Measurements from ENCODE around the gene TSPEAR. TPM values are rescaled to one million over a fixed set of nuclear protein-coding genes. Genes with fewer than 3 reads are reported as not detected.

The TSPEAR gene
- polyA plus RNA-seq, 1 of the 3 experiments (the other 2 are of a cell fraction): 0.08 TPM

GRCh38 chr21:44729336-44730027 is 18.1 kb upstream of the TSPEAR start:
- POLR2A ChIA-PET: no interaction called here
- 57% methylated on average over 13 of the region's 23 CpGs for WGBS (ENCODE audit: low lambda C conversion rate)
- no peaks in the 10 kb centered on the region for H3F3A ChIP-seq (replicated peaks; ENCODE audit: insufficient read depth)
- H2AFZ ChIP-seq (ENCODE audit: low read depth): no peak overlapping the region
- no peak overlapping the region for H3K9ac ChIP-seq
- no peak for TF ChIP-seq NRF1 (IDR thresholded peaks at IDR 0.05; ENCODE audit: low read depth, low read length)
- no peak for TF ChIP-seq FOXM1 (IDR thresholded peaks at IDR 0.05; ENCODE audit: low read depth)
- no peak for TF ChIP-seq CHD2 (IDR thresholded peaks at IDR 0.05; ENCODE audit: low read length, partially characterized antibody)
- TF ChIP-seq EZH2phosphoT487 (IDR thresholded peaks at IDR 0.05; ENCODE audit: borderline replicate concordance, low read depth): no peak
- TF ChIP-seq IRF3 (IDR thresholded peaks at IDR 0.05; ENCODE audit: low read depth, low read length): no peak
- no peak for TF ChIP-seq POLR2AphosphoS5 (IDR thresholded peaks at IDR 0.05; ENCODE audit: low read depth, low read length)
- TF ChIP-seq TCF12 (IDR thresholded peaks at IDR 0.05): no peak
- no peak for TF ChIP-seq EP300 (IDR thresholded peaks at IDR 0.05; ENCODE audit: borderline replicate concordance in 1 of 2, low read depth in 1 of 2, low read length in 1 of 2)
- TF ChIP-seq CTCF (IDR thresholded peaks at IDR 0.05): no peak
- no peak for TF ChIP-seq REST (IDR thresholded peaks at IDR 0.05; ENCODE audit: low read depth, low read length)
- TF ChIP-seq GATA2 (CRISPR knock-in tag; IDR thresholded peaks at IDR 0.05): no peak
- H3K4me3 ChIP-seq (ENCODE audit: low read depth in 2 of 2, low read length in 1 of 2): no peak overlapping the region
- H3K4me2 ChIP-seq: no peak overlapping the region
- DNase-seq: no peak
- H3K27ac ChIP-seq (ENCODE audit: low read depth in 2 of 2, low read length in 1 of 2): no peak overlapping the region
- no peaks in the 10 kb centered on the region for H3K9me2 ChIP-seq
- H4K20me1 ChIP-seq (ENCODE audit: insufficient read depth): no peaks in the 10 kb centered on the region
- CTCF ChIA-PET: interaction anchor here (0.6 kb wide), 1 partner anchor 26 kb away, joined by 3 read pairs; no protein-coding TSS in a partner anchor
- H3K4me1 ChIP-seq (ENCODE audit: control insufficient read depth in 1 of 2, insufficient read depth in 2 of 2, low read depth in 1 of 2, low read length in 1 of 2): no peaks in the 10 kb centered on the region
- H3K36me3 ChIP-seq (replicated peaks in 1 of 2; ENCODE audit: control insufficient read depth in 1 of 2, insufficient read depth in 2 of 2, low read length in 1 of 2): no peaks in the 10 kb centered on the region
- H3K27me3 ChIP-seq (ENCODE audit: insufficient read depth): peaks cover 38% of the 10 kb centered on the region; the same call in 1 of the 2 replicates
- no peaks in the 10 kb centered on the region for H3K9me3 ChIP-seq
- H3K79me2 ChIP-seq (ENCODE audit: insufficient read depth): no peaks in the 10 kb centered on the region

Data from SK-N-SH (cell line).